ENCODE data around the gene CACNA1F. TPM values are rescaled to one million over a fixed set of nuclear protein-coding genes. Genes with fewer than 3 reads are reported as not detected.
"Not testable (repeated sequence)": the region's sequence is repeated elsewhere in the genome, so short reads cannot be mapped to it uniquely, and the experiment has no call there.

The CACNA1F gene
- total RNA-seq, 1 donor from 2014 or later = under 0.01 TPM

DNA sequence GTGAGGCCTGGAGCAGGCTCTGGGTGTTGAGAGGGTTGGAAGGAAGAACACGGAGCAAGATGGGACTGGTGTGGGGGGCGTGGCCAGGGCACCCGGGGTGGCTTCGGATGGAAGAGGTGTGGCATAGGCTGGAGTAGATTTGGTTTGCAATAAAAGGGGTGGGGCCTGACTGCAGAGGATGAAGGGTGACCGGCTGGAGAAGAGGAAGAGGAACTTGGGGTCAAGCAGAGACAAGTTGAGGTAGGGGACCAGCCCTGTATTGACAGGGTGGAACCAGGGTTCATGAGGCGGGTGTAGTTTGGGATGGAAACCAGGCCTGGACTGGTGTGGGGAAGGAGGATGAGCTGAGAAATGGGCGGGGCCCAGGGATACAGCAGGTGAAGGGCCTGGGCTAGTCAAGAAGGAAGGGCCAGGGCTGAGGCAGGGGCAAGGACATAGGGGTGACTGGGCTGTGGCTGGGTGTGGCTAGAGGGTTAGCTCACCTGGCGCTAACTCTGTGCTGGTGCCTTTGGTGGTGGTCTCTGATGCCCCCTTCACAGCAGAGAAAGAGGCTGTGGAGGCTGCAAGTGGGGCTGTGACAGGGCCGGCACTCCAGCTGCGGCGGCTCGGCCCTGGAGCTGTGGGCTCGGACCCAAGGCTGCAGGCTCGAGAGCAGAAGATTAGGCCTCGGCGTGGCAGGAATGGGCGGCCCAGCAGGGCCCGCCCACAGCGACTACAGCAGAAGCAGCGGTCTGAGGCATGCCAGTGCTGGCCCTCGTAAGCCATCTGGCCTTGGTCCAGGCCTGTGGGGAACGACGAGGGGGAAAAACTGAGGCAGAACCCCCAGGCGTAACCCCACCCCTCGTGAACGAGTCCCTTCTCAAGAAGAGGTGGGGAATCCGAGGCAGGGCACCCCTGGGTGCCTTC is 56.5 kb downstream of the CACNA1F start:
- no peak for DNase-seq (ENCODE audit: low read depth in 2 of 2)

DNA sequence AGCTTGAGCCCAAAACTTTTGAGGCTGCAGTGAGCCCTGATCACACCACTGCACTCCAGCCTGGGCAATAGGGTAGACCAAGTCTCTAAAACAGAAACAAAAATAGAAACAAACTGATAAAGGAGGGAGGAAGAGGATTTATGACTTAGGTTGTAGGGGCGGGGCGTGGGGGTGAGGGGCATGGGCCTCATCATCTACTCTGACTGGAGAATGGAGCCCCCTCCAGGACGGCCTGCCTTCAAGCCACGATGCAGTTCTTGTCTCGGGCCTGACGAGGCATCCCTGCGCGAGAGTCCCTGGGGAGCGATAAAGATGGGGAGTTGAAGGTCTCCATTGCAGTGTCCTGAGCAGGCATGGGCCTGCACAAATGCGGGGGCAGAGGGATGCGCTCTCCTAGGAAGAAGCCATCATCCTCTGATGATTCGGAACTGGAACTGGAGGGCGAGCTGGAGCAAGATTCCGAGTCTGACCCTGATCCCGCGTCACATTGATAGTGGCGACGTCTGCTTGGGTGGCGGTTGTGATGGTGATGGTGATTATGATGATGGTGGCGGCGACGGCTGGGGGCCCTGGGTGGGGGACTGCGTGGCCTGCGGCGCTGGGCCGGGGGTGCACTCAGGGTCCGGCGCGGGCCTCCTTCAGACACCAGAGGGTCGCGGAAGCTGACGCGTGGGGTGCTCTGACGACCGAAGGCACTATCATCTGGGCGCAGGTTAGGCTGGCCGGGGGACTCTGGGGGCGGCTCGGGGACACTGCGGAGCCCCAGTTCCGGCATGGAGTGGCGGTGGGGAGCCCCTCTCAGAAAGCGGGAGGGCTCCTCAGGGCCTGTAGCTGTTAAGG is 57.5 kb downstream of the CACNA1F start:
- DNase-seq (ENCODE audit: low read depth in 2 of 2) = no peak

DNA sequence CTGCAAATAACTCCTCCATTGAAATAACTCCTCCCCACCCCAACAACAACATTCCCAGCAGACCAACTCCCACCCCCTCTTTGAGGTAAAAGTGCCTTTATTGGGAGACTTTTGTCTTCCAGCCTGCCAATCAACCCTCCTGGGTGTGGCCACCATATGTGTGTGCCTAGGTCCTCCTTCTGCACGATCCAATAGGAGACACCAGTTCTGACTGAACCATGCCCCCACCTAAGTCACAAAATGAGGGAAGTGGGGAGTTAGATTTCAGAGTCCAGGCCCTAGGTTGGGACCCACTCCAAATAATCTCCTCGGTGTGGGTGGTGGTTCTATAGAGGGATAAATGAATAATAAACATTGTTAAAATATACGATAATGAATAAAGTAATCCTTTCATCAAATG is 58.4 kb downstream of the CACNA1F start:
- peak in 1 of 2 donors; percentile 8 for DNase-seq (ENCODE audit: low read depth in 2 of 2)

DNA sequence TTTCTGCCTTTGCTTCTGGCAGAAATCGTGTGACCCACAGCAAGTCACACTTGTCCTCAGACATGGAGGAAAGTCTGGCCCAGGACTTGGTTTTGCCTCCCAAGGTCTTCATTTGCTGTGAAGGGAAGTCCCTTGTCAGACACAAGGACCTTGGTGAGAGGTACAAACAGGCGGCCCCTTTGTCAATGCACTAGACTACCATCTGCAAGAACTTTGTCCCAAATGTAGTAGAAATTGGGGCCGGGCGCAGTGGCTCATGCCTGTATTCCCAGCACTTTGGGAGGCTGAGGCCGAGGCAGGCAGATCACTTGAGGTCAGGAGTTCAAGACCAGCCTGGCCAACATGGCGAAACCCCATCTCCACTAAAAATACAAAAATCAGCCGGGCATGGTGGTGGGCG is 59.6 kb downstream of the CACNA1F start:
- not testable (repeated sequence) for DNase-seq (ENCODE audit: low read depth in 2 of 2)

GRCh38 chrX:49172280-49172780 is 60.8 kb downstream of the CACNA1F start:
- peak in 1 of 2 donors; percentile 38 for DNase-seq (ENCODE audit: low read depth in 2 of 2)

GRCh38 chrX:49171752-49172279 is 61.3 kb downstream of the CACNA1F start, which contains the start of gene PLP2:
Gene PLP2, plus strand, starts transcription at chrX:49171898. Its CDS starts 103 bp downstream, at chrX:49172001.
- peak in 1 of 2 donors; percentile 23 for DNase-seq (ENCODE audit: low read depth in 2 of 2)

DNA sequence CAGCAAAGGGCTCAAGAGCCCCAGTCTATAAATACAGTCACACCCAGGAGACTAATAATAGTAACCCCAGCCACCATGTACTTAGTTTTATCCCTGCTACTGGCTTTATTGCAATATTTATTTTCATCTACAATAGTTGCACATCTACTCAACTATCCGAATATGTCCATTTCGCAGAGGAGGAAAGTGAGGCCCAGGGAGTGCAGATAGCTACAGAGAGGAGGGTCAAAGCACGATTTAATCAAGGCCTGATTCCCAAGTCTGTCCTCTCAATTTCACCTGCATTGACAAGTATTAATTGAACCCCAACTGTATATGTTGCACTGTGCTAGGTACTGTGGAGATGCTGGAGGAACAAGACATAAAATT is 65.4 kb downstream of the CACNA1F start:
- DNase-seq (ENCODE audit: low read depth in 2 of 2) = no peak

DNA sequence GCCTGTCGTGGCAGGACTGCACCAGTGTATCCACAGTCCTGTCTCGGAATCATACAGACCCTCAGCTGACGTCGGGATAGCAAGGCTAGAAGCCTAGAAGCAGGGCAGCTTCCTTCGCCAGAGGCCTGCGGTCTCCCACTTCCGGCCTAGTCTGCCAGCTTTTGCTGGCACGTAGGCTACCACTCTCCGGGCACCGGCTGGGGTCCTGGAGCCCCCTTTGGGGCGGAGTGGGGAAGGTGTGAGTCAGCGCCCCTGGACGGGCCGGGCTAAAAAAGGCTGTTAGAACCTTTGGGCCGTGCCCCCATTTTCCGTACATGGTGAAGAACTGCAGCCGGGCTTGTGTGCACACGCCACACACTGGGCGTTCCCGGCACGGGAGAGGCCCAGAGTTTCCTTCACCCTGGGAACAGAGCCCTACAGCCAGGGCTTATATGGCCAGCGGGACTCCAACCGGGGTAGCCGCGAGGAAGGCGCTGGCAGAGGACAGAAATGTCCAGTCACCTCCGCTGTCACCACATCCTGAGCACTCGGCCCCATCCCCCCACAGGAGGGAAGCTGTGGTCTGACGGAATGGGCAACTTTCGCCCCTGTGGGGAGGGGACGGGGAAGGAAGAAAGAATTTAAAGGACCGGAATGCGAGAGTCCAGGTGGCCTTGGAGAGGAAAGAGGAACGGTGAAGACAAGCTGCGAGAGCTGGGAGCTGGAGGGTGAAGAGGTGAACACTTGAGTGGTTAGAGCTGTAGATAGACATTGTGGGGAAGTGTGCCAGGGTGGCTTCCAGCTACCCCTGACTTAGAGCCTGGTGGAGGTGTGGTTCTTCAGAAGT is 66.0 kb downstream of the CACNA1F start:
- peak in 1 of 2 donors; percentile 58 for DNase-seq (ENCODE audit: low read depth in 2 of 2)

- peak; percentile 76 to 81 for DNase-seq (ENCODE audit: low read depth in 2 of 2)
Measured at GRCh38 chrX:49165901-49166881, 66.9 kb downstream of the CACNA1F start.

GRCh38 chrX:49164589-49165360 is 68.4 kb downstream of the CACNA1F start:
- no peak for DNase-seq (ENCODE audit: low read depth in 2 of 2)

- peak; percentile 63 to 84 for DNase-seq (ENCODE audit: low read depth in 2 of 2)
Measured at GRCh38 chrX:49163555-49164419, 69.4 kb downstream of the CACNA1F start.

- no peak for DNase-seq (ENCODE audit: low read depth in 2 of 2)
Measured at GRCh38 chrX:49162620-49163019, 70.5 kb downstream of the CACNA1F start, which contains the start of gene MAGIX. Gene MAGIX, plus strand, starts transcription at chrX:49162758. Its CDS starts 132 bp downstream, at chrX:49162890.

DNA sequence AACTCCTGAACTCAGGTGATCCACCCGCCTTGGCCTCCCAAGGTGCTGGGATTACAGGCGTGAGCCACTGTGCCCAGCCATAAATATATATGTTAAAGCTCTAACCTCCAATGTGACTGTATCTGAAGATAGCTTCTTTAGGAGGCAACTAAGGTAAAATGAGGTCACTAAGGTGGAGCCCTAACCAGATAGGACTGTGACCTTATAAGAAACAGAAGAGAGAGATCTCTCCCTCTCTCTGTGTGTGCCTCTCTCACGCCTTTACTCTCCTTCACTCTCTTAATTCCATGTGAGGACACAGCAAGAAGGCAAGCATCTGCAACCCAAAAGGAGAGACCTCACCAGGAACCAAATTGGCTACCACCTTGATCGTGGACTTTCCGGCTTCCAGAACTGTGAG is 71.5 kb downstream of the CACNA1F start:
- DNase-seq (ENCODE audit: low read depth in 2 of 2) = no peak

DNA sequence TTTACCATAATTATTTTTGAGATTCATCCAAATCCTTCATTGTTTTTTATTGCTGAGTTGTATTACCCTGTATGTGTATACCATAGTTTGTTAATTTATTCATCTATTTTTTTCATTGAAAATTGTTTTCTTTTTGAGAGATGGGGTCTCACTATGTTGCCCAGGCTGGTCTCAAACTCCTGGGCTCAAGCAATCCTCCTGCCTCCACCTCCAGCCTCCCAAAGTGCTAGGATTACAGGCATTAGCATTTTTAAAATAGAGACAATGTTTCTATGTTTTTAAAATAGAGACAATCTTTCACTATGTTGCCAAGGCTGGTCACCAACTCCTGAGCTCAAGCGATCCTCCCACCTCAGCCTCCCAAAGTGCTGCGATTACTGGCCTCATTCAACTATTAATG is 72.2 kb downstream of the CACNA1F start:
- DNase-seq (ENCODE audit: low read depth in 2 of 2) = no peak

GRCh38 chrX:49157194-49157593 is 75.9 kb downstream of the CACNA1F start:
- no peak for DNase-seq (ENCODE audit: low read depth in 2 of 2)

DNA sequence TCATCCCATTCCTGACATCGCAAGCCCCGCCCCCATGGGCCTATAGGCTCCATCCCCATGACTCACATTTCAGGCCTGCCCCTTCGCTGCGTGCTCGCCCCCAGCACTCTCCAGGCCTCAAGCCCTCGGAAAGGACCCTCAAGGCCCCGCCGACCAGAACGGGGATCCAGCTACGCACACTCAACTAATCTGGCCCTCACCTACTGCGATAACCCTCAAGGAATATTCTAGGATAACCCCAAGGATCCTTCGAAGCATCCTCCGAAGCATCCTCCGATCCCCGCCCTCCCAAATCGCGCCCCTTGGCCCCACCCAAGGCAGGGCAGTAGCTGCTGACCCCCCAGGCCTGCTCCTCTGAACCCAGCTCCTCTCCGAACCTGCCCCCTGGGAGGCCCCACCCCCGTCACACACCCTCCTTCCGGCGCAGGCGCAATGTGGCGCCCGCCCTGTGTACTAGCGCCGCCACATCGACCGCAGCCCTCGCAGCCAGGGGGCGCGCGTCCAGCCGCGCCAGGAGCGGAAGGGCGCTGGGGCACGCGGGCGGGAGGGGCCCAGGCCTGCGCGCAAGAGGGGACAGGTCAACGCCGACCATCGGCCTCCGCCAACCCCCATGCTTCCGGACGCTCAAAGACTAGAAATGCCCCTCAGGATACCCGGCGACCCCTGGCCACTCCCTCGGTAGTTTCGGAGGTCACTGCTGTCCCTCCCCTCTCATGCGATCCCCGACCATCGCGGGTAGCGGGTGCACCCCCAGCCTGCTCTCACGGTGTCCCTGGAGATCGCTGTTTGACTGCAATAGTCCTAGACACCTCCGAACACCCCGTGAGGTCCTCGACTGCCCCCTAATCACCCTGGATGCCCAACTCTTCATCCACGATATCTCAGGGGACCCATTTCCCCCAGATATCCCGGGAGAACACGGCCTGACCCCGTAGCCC is 77.0 kb downstream of the CACNA1F start:
- peak in 1 of 2 donors; percentile 87 for DNase-seq (ENCODE audit: low read depth in 2 of 2)

Measured in dermis microvascular lymphatic vessel endothelial cell (primary cell).